G401 (cell line): ENCODE measurements around the gene ABR. TPM values are rescaled to one million over a fixed set of nuclear protein-coding genes. Genes with fewer than 3 reads are reported as not detected.
"Not testable (repeated sequence)": the region's sequence is repeated elsewhere in the genome, so short reads cannot be mapped to it uniquely, and the experiment has no call there.

Experiments
- DNase-seq: peaks from one replicate; pipeline ENCODE4 v3.0.0-alpha.2; 2015; ENCODE audit warnings: low spot score
- in situ Hi-C: cut with HindIII; loops from 2 replicates; pipeline ENCODE4 v1.10.0; 2016; ENCODE audit warnings: low sequenced_read_pairs, mixed read lengths
- total RNA-seq: library from RNA; depleted of rRNA; stranded (reverse); fragments of >200 nt; shearing (Covaris generic); gene quantifications from 2 replicates; pipeline ENCODE4 v1.2.3, GENCODE V29; 2014

The ABR gene
- total RNA-seq, 1 experiment from 2014 or later: 128 TPM

DNA sequence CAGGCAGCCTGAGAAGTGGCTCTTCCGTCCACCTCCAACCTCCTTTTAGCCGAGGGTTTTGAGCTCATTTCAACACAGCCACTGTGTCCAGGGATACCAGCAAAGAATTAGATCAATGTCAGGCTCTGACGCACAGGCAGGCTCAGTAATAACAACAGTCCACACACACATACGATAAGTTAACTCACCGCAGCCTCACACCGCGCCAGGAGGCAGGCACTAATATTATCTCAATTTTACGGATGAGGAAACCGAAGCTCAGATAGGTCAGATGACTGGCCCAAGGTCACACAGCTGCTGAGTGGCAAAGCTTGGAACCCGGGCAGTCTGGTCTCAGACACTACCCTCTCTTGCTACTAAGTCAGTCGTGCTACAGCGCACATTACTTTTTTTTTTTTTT, 22.9 kb downstream of the ABR start:
- in situ Hi-C loops: no loop called here
- no peak for DNase-seq

GRCh38 chr17:1154704-1155103, 25.1 kb downstream of the ABR start:
- in situ Hi-C loops: no loop called here
- DNase-seq: peak; percentile 27

DNA sequence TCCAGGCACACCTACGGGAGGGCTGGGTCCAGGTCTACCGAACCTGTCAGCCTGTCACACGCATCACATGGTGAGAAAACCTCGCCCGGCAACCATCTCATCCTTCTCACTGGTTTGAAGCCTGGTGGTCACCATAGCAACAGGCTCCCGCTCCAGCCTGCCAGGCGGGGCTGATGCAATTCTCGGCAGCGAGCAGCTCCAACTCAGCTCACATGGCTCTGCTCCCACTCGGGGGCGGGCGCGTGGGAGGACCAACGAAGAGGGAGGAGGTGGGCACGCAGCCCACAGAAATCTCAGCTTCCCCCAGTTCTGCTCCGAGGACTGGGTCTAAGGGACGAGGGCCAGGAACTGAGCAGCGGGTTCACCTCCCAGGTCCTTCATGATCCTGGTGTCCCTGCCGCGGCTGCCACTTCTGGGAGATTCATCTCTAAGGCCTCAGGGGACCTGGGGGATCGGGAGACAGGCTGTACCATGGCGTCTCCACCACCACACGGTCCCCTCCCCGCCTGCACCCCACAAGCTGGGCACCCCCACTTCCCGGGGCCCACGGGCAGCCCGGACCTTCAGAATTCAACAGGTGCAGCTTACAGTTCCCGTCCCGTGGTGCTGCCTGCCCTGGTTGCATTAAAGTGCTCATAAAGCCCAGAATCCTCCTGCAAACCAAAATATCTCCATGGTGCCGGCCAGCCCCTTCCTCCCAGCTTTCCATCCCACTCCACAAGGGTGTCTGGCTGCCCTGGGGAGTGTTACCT, 25.8 kb downstream of the ABR start:
- DNase-seq: peak; percentile 87
- in situ Hi-C loops: no loop called here

DNA sequence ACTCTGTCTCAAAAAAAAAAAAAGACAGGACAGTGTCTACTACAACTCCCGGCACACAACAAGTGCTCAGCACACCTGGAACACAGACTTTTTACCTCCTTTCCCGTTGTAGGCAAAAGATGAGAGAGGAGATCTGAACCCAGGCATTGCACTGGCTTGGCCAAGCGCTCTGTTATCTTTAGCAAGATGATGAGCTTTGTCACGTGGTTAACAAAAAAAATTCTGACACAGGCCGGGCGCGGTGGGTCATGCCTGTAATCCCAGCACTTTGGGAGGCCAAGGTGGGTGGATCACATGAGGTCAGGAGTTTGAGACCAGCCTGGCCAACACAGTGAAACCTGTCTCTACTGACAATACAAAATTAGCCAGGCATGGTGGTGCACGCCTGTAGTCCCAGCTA, 27.2 kb downstream of the ABR start:
- DNase-seq, in situ Hi-C loops: not testable (repeated sequence)

DNA sequence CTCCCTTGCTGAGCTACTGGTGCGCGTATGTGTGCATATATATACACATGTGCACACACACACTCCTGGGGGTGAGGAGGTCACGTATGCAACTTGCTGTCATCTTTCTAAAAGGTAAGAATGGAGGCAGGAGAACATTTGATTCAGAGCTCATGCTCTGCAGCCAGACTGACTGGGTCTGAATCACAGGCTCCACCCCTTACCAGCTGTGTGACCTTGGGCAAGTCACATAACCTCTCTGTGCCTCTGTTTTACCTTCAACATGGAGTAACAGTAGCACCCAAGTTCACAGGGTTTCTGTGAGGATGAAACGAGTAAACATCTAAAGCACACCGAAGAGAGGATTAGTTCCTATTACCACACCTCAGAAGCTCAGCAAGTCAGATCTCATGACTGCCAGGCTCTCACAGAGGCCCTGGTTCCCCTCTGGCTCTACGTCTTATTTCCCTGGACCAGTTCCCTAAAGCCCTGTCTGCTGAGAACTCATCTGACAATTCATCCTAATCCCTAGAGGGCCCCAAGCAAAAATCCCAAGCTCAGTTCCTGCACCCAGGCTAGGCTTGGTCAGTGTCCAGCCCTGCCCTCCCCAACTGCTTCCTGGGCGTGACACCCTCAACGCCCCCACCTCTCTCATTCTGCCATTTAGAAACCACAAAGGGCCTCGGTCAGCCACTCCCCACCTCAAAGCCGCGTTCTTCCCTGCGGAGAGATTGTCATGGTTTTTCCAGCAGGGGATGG, 28.7 kb downstream of the ABR start:
- in situ Hi-C loops: no loop called here
- no peak for DNase-seq

GRCh38 chr17:1149869-1150268, 29.9 kb downstream of the ABR start:
- in situ Hi-C loops: no loop called here
- DNase-seq: no peak

DNA sequence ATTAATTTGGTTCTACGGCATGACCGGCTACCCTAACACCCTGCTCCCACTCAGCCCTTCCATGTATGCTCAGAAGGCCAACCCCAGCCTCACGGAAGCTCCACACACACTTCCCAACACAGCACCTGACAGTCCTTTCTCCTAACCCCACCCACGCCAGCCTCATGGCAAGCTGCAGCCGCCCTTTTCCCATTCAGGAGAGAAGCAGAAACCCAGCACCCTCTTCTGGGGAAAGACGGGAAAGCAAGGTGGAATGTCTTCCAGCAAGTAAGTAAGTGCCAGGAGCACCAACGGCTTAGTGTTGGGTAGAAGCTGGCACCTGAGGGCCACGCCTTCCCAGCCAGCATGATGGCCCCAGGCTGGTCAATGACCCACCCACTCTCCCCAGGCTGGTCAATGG, 32.1 kb downstream of the ABR start:
- DNase-seq: peak; percentile 72

DNA sequence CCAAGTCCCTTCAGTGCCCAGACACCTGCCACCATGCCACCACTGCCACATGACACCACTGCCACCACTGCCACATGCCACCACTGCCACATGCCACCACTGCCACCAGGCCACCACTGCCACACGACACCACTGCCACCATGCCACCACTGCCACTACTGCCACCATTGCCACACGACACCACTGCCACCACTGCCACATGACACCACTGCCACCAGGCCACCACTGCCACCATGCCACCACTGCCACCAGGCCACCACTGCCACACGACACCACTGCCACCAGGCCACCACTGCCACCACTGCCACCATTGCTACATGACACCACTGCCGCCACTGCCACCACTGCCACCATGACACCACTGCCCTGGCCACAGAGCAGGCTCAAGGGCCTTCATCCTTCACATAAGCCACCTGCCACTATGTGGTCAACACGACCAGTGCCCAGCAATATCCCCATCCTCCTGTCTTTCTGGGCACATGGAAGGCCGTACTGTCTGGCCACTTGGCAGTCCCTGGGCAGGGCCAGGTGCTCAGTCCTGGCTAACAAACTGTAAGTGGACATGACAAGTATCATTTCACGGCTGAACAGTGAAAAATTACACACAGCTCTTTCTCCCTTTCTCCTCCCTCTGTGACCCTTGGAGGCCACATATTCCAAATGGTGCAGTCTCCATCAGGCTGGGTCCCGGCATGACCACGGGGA, 33.1 kb downstream of the ABR start:
- in situ Hi-C loops: no loop called here
- DNase-seq: peak; percentile 40

More for the DNA sequence above, 32.1 kb downstream of the ABR start:
- in situ Hi-C loops: no loop called here

GRCh38 chr17:1145311-1145986, 34.3 kb downstream of the ABR start:
- in situ Hi-C loops: no loop called here
- DNase-seq: no peak

- in situ Hi-C loops: no loop called here
- no peak for DNase-seq
Measured at GRCh38 chr17:1144162-1144561, 35.6 kb downstream of the ABR start.

- in situ Hi-C loops: no loop called here
- no peak for DNase-seq
Measured at GRCh38 chr17:1143573-1143972, 36.2 kb downstream of the ABR start.

DNA sequence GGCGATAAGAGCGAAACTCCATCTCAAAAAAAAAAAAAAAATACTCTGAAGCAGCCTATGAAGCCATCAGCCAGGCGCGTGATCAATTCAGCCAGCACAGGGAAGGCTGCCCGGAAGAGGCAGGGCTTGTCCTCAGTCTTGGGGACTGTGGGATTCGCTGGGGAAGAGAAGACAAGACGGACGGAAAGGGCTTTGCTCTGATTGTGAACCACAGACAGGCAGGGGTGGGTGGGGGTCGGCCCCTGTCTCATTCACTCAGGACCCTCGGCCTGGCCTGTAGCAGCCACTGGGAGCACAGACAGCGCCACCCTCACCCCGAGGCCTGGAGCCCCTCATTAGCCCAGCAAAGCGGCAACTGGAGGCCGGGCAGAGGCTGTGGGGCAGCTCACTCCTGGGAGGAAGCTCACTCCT, 37.2 kb downstream of the ABR start:
- in situ Hi-C loops: no loop called here
- no peak for DNase-seq

DNA sequence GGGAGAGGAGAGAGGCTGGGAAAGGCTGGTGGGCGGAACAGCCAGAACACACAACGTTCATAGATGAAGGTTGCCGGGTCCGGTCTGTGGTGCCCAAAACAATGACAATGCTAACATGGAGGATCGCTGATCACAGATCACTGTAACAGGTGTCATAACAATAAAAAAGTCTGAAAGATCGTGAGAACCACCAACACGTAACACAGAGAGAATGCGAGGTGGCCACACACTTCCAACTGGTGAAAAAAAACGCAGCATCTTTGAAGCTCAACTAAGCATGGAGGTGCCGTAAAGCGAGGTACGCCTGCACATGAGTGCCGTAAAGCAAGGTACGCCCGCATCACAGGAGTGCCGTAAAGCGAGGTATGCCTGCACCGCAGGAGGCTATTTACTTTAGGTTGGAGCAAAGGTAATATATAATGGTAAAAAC, 42.3 kb downstream of the ABR start:
- DNase-seq: no peak
- in situ Hi-C loops: no loop called here

DNA sequence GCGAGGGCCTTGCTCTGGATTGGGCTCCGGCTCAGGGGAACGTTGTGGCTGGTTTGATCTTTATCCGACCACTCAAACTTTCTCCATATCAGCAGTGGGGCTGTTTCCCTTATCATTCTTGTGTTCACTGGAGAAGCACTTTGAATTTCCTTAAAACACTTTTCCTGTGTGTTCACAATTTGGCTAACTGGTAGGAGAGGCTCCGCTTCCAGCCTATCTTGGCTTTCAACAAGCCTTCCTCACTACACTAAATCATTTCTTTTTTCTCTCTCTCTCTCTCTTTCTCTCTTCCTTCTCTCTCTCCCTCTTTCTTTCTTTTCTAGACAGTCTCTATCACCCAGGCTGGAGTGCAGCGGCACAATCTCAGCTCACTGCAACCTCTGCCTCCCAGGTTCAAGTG, 43.0 kb downstream of the ABR start:
- no peak for DNase-seq
- in situ Hi-C loops: no loop called here

- in situ Hi-C loops: no loop called here
- no peak for DNase-seq
Measured at GRCh38 chr17:1134634-1135324, 45.0 kb downstream of the ABR start.

DNA sequence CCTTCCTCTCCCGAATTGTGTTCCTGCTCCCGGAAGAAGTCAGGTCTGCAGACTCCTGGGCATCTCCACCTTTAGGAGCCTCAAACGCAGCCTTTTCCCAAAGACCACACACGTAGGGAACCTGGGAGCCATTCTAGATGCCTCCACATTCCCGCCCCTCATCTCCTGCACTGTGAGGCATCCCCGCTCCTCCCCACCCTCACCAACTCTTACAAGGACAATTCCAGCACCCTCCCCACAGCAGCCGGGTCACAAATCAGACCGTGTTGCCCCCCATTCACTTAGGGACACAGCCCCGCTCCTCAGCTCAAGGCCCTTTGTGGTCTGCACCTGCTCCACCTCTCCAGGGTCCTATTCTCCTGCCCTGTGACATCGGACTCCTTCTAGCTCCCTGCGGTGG, 49.6 kb downstream of the ABR start:
- no peak for DNase-seq
- in situ Hi-C loops: no loop called here

DNA sequence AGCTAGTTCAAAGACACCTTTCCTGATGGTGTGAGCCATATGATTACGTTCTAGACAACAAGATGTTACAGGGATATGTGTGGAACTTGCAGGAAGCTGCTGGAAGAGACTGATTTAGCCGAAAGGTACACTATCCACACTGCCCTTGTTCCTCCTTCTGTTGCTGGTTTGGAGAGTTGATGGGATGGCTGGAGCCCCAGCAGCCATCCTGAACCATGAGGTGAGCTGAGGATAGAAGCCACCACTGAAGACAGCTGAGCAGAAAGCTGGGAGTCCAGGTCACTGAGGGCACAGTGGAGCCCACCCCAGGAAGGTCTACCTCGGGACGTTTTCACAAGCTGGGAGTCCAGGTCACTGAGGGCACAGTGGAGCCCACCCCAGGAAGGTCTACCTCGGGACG, 51.3 kb downstream of the ABR start:
- in situ Hi-C loops, DNase-seq: not testable (repeated sequence)

DNA sequence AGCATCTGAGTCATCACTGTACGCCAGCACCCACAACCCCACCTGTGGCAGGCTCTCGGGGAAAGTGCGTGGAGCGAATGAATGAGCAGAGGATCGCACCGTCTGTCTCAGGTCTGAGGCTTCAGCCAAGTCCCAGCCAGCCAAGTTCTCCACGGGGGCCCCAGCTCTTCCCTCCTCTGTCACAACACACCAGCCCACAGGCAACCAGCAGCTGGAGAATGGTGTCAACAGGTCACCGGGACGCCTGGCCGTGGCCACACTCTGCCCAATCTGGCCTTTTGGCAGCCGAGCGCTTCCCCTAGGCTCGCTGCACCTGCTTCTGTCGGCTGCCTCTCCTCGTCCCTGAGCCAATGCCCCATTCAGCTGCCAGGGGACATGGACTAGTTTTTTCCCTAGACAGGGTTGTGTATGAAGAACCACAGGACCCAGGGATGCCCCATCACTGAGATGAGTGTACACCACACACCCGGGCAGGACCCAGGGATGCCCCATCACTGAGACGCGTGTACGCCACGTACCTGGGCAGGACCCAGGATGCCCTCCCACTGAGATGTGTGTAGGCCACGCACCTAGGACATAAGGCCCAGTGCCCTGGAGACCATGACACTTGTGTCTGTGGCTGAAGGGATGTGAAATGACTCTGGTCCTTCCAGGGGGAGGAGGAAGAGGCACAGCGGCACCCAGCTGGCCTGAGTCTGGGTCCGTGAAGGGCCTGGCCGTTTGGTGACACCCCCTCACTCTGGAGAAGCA, 52.8 kb downstream of the ABR start:
- in situ Hi-C loops: no loop called here
- DNase-seq: peak; percentile 87
